GM19467 (cell line): ENCODE data around the gene TNK1.

ENCODE experiments used
- ATAC-seq: cut with Tn5 transposase; IDR thresholded peaks from one replicate; pipeline ENCODE4 v1.9.1; 2021; ENCODE audit warnings: mild to moderate bottlenecking, moderate library complexity; ENCODE audit not compliant: unreplicated experiment

Gene TNK1

DNA sequence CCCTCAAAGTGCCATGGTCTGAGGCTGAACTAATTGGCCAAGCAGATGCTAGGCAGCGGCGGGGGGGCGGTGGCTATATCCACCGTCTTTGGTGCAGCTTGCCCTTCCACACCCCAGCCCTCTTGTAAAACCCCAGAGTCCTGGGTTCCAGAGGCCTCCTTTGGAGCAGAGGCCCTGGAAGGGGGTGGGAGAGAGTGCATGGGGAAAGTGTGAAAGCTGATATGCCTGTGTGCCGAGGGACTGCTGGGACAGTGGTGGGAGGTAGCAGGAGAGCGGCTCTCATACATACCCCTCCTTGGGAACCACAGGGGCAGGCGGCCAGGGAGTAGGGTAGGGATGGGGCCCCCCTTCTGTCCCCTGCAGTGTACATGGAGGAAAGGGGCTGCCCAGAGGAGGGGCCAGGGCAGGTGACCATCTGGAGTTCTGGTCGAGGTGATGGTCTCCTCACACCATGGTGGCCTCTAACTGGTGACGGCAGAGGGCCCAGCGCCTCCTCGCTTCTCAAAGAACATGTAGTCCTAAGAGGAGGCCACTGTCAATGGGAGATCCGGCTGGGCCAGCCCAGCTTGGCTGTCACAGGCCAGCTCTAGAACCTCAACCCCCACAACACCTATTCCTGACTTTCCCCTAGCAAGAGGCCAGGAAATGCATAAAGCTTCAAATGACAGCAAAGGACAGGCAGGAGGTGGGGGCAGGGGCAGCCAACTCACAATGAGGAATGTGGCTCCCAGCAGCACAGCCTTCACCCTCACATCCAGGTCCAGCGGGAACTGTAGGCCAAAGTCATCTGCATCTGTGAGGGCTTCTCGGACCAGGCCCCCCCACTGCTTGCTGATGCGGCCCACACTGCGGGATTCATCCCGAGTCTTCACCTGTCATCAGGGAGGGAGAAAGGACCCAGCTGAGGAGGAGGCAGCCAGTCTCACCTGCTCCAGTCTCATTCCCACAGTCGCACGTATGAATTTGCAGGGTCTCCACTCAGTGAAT is 9.3 kb downstream of the TNK1 start:
- no peak for ATAC-seq

DNA sequence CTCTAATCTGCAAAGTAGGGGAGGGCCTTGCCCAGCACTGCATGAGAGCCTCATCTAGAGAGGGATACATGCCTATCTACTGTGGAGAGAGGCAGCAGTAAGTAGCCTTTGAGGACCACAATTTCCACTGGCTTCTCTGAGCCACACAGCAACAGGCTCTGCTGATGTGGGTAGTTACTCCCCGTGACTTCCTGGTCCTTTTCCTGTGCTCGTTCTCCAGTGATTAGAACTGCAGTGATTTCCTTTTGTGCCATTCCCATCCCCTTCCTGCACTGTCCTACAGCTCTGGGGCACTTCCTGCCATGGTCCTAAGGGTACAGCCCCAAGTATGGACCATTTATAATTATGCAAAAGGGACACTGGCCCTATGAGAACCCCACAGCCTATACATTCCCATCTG is 10.4 kb downstream of the TNK1 start:
- ATAC-seq: no peak

GRCh38 chr17:7392696-7393612 is 12.1 kb downstream of the TNK1 start:
- no peak for ATAC-seq

- peak; percentile 41 for ATAC-seq
Measured at GRCh38 chr17:7393613-7394451, 12.9 kb downstream of the TNK1 start.

DNA sequence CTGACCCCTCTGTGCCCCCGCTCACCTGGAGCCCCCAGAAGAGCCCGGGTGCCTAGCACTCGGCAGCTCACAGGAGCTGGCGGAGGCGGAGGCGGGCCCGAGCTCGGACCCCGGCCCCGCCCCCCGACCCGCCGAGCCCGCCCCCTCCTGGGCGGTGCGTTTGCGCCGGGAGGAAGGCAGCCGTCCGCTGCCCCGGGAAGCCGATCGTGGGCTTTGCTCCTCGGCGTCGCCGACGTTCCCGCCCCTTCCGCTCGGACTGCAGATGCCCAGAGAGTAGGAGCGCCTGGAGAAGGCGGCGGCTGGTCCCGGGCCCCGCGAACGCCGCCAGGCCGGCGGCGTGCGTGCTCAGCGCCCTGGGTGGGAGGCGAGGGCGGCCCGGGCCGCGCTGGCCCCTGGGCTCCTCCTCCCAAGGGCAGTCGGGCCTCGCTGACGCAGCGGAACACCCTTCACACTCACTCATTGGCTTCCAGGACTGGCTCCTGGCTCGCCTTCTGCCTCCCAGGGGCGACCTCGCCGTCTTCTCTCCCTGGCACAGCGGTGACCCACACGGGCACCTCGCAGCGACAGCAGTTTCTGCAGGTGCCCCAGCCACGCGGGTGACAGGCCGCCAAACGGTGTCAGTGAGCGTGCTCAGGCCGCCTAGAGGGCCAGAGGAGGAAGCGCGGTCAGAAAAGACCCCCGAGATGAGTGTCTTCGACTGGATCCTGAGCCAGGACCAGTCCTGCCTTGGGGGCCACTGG is 13.7 kb downstream of the TNK1 start, which contains the start of gene PLSCR3:
PLSCR3 (minus strand) TSS at position 74 of the 740 bp plus-strand sequence. CDS start 415 bp downstream, outside the sequence.
- peak; percentile 53 for ATAC-seq

DNA sequence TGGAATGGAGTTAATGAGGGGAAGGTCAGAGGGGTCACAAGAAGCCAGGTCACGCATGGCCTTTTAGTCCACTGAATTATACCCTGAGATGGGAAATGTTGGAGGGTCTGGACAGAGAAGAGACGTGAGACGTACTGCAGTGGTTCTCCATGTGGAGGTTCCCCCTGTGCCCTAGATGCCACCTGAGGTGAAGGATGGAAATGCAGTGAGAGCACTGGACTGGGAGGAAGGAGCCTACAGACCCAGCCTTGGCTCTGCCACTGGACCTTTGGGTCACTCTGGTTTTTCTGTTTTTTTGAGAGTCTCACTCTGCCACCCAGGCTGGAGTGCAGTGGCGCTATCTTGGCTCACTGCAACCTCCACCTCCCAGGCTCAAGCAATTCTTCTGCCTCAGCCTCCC is 15.3 kb downstream of the TNK1 start:
- no peak for ATAC-seq

GRCh38 chr17:7398612-7399011 is 17.7 kb downstream of the TNK1 start:
- ATAC-seq: no peak

- ATAC-seq: no peak
Measured at GRCh38 chr17:7403043-7403726, 22.3 kb downstream of the TNK1 start.

GRCh38 chr17:7403727-7403976 is 22.8 kb downstream of the TNK1 start:
- ATAC-seq: no peak

- peak; percentile 91 for ATAC-seq
Measured at GRCh38 chr17:7403977-7404736, 23.3 kb downstream of the TNK1 start, which contains the start of gene TMEM256. TMEM256 (minus strand) TSS chr17:7404097; CDS start chr17:7404084, 13 bp downstream.

- peak; percentile 12 for ATAC-seq
Measured at GRCh38 chr17:7404737-7405349, 24.0 kb downstream of the TNK1 start.

- ATAC-seq: no peak
Measured at GRCh38 chr17:7405350-7406234, 24.7 kb downstream of the TNK1 start.

- ATAC-seq: no peak
Measured at GRCh38 chr17:7406235-7406825, 25.4 kb downstream of the TNK1 start.

GRCh38 chr17:7407082-7407481 is 26.2 kb downstream of the TNK1 start:
- ATAC-seq: no peak

DNA sequence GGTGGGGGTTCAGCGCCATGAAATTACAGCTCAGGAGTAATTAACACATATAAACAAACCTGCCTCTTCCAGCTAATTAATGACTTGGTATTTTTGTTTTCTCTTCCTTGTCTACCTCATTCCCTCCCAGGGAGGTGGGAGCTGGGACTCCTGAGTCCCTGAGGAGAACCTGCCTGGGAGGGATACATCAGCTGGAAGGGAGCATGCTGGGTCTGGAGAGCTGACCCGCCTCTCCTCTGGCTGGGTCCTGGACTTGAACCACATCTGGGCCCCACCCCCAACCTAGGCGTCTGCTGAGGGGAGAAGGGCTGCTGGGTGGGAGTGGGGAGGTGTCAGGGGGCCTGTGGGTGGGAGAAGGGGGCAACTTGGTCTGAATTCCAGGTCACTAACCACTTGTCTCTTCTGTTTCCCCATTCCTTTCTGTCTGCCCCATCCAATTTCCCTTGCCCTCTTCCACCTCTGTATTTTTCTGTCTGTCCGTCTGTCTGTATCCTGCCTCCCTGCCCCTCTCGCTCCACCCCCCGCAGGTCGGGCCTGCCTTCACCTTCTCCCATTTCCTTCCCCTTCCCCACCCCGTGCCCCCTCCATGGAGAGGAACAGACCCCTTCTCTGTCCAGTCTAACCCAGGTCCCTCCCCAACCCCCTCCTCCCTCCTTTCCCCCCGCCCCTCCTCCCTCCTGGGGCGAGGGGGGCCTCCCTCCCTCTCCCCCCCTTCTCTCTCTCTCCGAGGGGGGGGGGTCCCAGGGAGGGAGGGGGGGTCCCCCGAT is 26.8 kb downstream of the TNK1 start, which contains the start of gene NLGN2:
NLGN2 (plus strand) TSS at position 361 of the 767 bp plus-strand sequence. CDS start 411 bp downstream, outside the sequence.
- no peak for ATAC-seq

DNA sequence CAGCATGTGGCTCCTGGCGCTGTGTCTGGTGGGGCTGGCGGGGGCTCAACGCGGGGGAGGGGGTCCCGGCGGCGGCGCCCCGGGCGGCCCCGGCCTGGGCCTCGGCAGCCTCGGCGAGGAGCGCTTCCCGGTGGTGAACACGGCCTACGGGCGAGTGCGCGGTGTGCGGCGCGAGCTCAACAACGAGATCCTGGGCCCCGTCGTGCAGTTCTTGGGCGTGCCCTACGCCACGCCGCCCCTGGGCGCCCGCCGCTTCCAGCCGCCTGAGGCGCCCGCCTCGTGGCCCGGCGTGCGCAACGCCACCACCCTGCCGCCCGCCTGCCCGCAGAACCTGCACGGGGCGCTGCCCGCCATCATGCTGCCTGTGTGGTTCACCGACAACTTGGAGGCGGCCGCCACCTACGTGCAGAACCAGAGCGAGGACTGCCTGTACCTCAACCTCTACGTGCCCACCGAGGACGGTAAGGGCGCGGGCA is 27.4 kb downstream of the TNK1 start:
- no peak for ATAC-seq
